ENCODE measurements around the gene GJB4. TPM values are rescaled to one million over a fixed set of nuclear protein-coding genes. Genes with fewer than 3 reads are reported as not detected.
"Not testable (repeated sequence)": the region's sequence is repeated elsewhere in the genome, so short reads cannot be mapped to it uniquely, and the experiment has no call there.

The GJB4 gene
- total RNA-seq, 1 donor: not detected

- no peak for TF ChIP-seq CTCF (IDR thresholded peaks at IDR 0.05; ENCODE audit: insufficient read depth, low read length)
- no peak for DNase-seq (ENCODE audit: low read depth)
- no peak overlapping the region for H3K4me3 ChIP-seq (ENCODE audit: low read depth, low read length)
Observed at GRCh38 chr1:34762474-34763141, 3.1 kb downstream of the GJB4 start.

DNA sequence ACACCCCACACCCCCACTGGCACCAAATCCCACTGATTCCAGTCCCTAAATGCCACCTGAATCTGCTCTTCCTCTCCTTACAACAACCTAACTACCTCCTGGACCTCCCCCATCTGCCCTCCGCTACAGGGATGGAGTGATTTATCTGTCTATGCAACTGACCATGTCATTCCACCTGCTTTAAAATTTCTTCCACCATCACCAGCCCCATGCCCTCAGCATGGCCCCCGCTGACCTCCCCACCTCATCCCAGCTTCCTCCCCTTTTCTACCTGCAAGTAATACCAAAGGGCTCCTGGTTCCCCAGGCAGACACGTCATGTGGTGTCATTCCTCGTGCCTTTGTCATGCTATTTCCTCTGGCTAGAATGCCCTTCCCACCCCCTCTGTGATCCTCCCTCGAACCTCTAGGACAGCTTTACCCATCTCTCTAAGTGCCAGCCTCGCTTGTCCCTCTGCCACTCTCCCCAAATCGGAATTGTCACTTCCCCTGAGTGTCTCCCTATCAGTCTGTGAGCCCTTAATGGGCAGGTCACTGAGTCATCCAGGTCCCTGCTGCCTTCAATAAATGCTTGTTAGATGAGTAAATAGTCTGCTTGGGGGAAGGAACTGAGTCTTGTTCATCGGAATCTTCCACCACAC is 3.7 kb downstream of the GJB4 start:
- no peak for TF ChIP-seq CTCF (IDR thresholded peaks at IDR 0.05; ENCODE audit: insufficient read depth, low read length)

GRCh38 chr1:34768856-34769255 is 9.3 kb downstream of the GJB4 start:
- peak; percentile 41 for DNase-seq (ENCODE audit: low read depth)
- H3K4me3 ChIP-seq (ENCODE audit: low read depth, low read length): no peak overlapping the region
- TF ChIP-seq CTCF (IDR thresholded peaks at IDR 0.05; ENCODE audit: insufficient read depth, low read length): no peak

More for the DNA sequence above, 3.7 kb downstream of the GJB4 start:
- H3K4me3 ChIP-seq (ENCODE audit: low read depth, low read length): no peak overlapping the region
- DNase-seq (ENCODE audit: low read depth): no peak

- no peak for TF ChIP-seq CTCF (IDR thresholded peaks at IDR 0.05; ENCODE audit: insufficient read depth, low read length)
- DNase-seq (ENCODE audit: low read depth): no peak
- no peak overlapping the region for H3K4me3 ChIP-seq (ENCODE audit: low read depth, low read length)
Observed at GRCh38 chr1:34770891-34771504, 11.5 kb downstream of the GJB4 start.

- H3K4me3 ChIP-seq (ENCODE audit: low read depth, low read length): no peak overlapping the region
- DNase-seq (ENCODE audit: low read depth): no peak
Observed at GRCh38 chr1:34771573-34772371, 12.2 kb downstream of the GJB4 start.

DNA sequence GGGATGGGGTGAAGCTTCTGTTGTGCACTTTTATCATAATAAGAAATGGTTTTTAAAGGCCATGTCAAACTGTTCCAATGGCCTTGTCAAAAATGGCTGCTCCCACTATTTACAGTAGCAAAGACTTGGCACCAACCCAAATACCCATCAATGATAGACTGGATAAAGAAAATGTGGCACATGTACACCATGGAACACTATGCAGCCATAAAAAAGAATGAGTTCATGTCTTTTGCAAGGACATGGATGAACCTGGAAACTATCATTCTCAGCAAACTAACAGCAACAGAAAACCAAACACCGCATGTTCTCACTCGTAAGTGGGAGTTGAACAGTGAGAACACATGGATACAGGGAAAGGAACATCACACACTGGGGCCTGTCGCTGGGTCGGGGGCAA is 13.6 kb downstream of the GJB4 start:
- DNase-seq (ENCODE audit: low read depth); H3K4me3 ChIP-seq (ENCODE audit: low read depth, low read length): not testable (repeated sequence)

More at GRCh38 chr1:34771573-34772371, 12.2 kb downstream of the GJB4 start:
- TF ChIP-seq CTCF (IDR thresholded peaks at IDR 0.05; ENCODE audit: insufficient read depth, low read length): no peak

GRCh38 chr1:34774957-34775356 is 15.4 kb downstream of the GJB4 start:
- H3K4me3 ChIP-seq (ENCODE audit: low read depth, low read length): no peak overlapping the region
- DNase-seq (ENCODE audit: low read depth): no peak
- TF ChIP-seq CTCF (IDR thresholded peaks at IDR 0.05; ENCODE audit: insufficient read depth, low read length): no peak
